ENCODE data around the gene CNIH3.

Gene CNIH3

GRCh38 chr1:224637936-224638335 lies 21.8 kb downstream of the CNIH3 start:
- H3K4me1 ChIP-seq (ENCODE audit: control insufficient read depth in 1 of 2, insufficient read depth in 1 of 2, low read depth in 1 of 2, low read length in 1 of 2) = no peaks in the 10 kb centered on the region
- peaks cover 11% of the 10 kb centered on the region for H3K27me3 ChIP-seq
- TF ChIP-seq, protein P1, sequence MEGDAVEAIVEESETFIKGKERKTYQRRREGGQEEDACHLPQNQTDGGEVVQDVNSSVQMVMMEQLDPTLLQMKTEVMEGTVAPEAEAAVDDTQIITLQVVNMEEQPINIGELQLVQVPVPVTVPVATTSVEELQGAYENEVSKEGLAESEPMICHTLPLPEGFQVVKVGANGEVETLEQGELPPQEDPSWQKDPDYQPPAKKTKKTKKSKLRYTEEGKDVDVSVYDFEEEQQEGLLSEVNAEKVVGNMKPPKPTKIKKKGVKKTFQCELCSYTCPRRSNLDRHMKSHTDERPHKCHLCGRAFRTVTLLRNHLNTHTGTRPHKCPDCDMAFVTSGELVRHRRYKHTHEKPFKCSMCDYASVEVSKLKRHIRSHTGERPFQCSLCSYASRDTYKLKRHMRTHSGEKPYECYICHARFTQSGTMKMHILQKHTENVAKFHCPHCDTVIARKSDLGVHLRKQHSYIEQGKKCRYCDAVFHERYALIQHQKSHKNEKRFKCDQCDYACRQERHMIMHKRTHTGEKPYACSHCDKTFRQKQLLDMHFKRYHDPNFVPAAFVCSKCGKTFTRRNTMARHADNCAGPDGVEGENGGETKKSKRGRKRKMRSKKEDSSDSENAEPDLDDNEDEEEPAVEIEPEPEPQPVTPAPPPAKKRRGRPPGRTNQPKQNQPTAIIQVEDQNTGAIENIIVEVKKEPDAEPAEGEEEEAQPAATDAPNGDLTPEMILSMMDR (IDR thresholded peaks at IDR 0.05) = no peak
- H3K9me3 ChIP-seq = no peaks in the 10 kb centered on the region
- H3K27ac ChIP-seq = no peak overlapping the region
- no peaks in the 10 kb centered on the region for H3K36me3 ChIP-seq
- no peak overlapping the region for H3K4me3 ChIP-seq (ENCODE audit: low read depth in 1 of 2, low read length in 1 of 2)

DNA sequence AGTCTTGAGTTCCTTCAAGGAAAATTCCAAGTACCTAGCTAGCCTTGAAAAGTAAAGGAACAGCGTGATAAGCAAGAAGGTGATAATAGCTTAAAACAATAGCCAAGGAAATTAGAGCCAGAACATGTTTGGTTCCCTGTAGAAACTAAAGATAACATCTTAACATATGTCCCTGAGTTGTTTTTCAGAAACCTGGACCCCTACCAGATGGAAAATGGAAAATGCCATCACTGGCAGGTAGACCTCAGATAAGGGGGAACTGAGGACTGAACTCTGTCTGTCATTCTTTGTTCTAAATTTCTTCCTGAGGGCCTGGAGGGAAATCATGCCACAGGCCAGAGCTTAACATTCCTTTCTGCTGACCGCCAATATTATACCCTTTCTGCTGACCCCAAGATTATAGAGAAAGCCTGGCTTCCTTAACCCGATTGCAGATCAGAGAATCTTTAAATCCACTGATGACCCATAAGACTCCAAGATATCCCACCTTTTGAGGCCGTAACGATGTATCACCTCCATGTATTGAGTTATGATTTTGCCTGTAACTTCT lies 23.4 kb downstream of the CNIH3 start:
- TF ChIP-seq, protein P1 (IDR thresholded peaks at IDR 0.05) = no peak
- no peak overlapping the region for H3K27ac ChIP-seq
- no peaks in the 10 kb centered on the region for H3K9me3 ChIP-seq

GRCh38 chr1:224640018-224640417 lies 23.9 kb downstream of the CNIH3 start:
- Histone ChIP-seq H3K4me3 (ENCODE audit: low read depth in 1 of 2, low read length in 1 of 2) (no peak overlapping the region), H3K27ac (no peak overlapping the region), H3K4me1 (ENCODE audit: control insufficient read depth in 1 of 2, insufficient read depth in 1 of 2, low read depth in 1 of 2, low read length in 1 of 2) (no peaks in the 10 kb centered on the region), H3K27me3 (peaks cover 11% of the 10 kb centered on the region), H3K36me3 (no peaks in the 10 kb centered on the region), H3K9me3 (no peaks in the 10 kb centered on the region)
- TF ChIP-seq, protein P1 (IDR thresholded peaks at IDR 0.05) = no peak

More for the DNA sequence above, 23.4 kb downstream of the CNIH3 start:
- no peaks in the 10 kb centered on the region for H3K4me1 ChIP-seq (ENCODE audit: control insufficient read depth in 1 of 2, insufficient read depth in 1 of 2, low read depth in 1 of 2, low read length in 1 of 2)
- peaks cover 11% of the 10 kb centered on the region for H3K27me3 ChIP-seq
- no peak overlapping the region for H3K4me3 ChIP-seq (ENCODE audit: low read depth in 1 of 2, low read length in 1 of 2)
- H3K36me3 ChIP-seq = no peaks in the 10 kb centered on the region

DNA sequence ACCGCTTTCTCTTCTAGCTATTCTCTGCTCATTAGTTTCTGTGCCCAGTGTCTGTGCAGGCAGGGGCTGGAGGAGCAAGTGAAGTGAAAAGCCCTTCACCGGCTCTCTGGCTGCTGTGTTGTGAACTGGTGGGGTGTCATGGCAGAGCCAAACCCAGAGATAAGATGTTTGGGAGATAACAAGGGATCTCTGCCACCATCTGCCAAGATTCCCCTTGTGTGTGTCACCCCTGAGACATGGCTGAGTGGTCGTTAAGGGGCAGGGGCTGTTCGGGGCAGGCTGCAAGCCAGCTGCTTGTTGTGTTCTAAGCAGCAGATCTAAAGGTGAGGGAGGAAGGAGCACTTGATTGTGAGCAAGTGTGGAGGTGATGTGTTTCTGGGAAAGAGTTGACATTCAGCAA lies 24.5 kb downstream of the CNIH3 start:
- Histone ChIP-seq H3K4me3 (ENCODE audit: low read depth in 1 of 2, low read length in 1 of 2) (no peak overlapping the region), H3K4me1 (ENCODE audit: control insufficient read depth in 1 of 2, insufficient read depth in 1 of 2, low read depth in 1 of 2, low read length in 1 of 2) (no peaks in the 10 kb centered on the region), H3K9me3 (no peaks in the 10 kb centered on the region), H3K27me3 (peaks cover 11% of the 10 kb centered on the region), H3K36me3 (no peaks in the 10 kb centered on the region), H3K27ac (no peak overlapping the region)
- TF ChIP-seq, protein P1 (IDR thresholded peaks at IDR 0.05) = no peak

GRCh38 chr1:224641030-224641429 lies 24.9 kb downstream of the CNIH3 start:
- Histone ChIP-seq H3K4me1 (ENCODE audit: control insufficient read depth in 1 of 2, insufficient read depth in 1 of 2, low read depth in 1 of 2, low read length in 1 of 2) (no peaks in the 10 kb centered on the region), H3K27ac (no peak overlapping the region), H3K36me3 (no peaks in the 10 kb centered on the region), H3K27me3 (peaks cover 11% of the 10 kb centered on the region), H3K9me3 (no peaks in the 10 kb centered on the region), H3K4me3 (ENCODE audit: low read depth in 1 of 2, low read length in 1 of 2) (no peak overlapping the region)
- TF ChIP-seq, protein P1 (IDR thresholded peaks at IDR 0.05) = no peak

GRCh38 chr1:224643653-224644052 lies 27.5 kb downstream of the CNIH3 start:
- TF ChIP-seq, protein P1 (IDR thresholded peaks at IDR 0.05) = no peak
- Histone ChIP-seq H3K4me3 (ENCODE audit: low read depth in 1 of 2, low read length in 1 of 2) (no peak overlapping the region), H3K27ac (no peak overlapping the region), H3K36me3 (no peaks in the 10 kb centered on the region), H3K27me3 (peaks cover 11% of the 10 kb centered on the region), H3K4me1 (ENCODE audit: control insufficient read depth in 1 of 2, insufficient read depth in 1 of 2, low read depth in 1 of 2, low read length in 1 of 2) (no peaks in the 10 kb centered on the region), H3K9me3 (no peaks in the 10 kb centered on the region)

All from neutrophil (primary cell).